GM10266 (cell line): ENCODE results near the gene SCAF4.
A peak's percentile ranks its signal among the peaks of the same experiment; 100 is the strongest.
"Not testable (repeated sequence)": the region's sequence is repeated elsewhere in the genome, so short reads cannot be mapped to it uniquely, and the experiment has no call there.

Experiments used
- DNase-seq: peaks from one replicate; pipeline ENCODE4 v3.0.0; 2012; ENCODE audit errors: extremely low spot score
- CTCF ChIP-seq: IDR thresholded peaks from 2 replicates; pipeline ENCODE4 v1.5.1; 2012; ENCODE audit warnings: mild to moderate bottlenecking, low read depth; ENCODE audit not compliant: control insufficient read depth, insufficient read depth; ENCODE audit errors: missing control alignments

SCAF4 gene

GRCh38 chr21:31636874-31637273, 95.0 kb downstream of the SCAF4 start:
- TF ChIP-seq CTCF = no peak
- no peak for DNase-seq

GRCh38 chr21:31634993-31635392, 96.9 kb downstream of the SCAF4 start:
- no peak for DNase-seq

GRCh38 chr21:31631881-31632280, 100.0 kb downstream of the SCAF4 start:
- not testable (repeated sequence) for DNase-seq

More at GRCh38 chr21:31634993-31635392, 96.9 kb downstream of the SCAF4 start:
- TF ChIP-seq CTCF = no peak

- no peak for DNase-seq
- TF ChIP-seq CTCF = no peak
These were observed 101.8 kb downstream of the SCAF4 start for GRCh38 chr21:31629972-31630711.

- DNase-seq = no peak
- no peak for TF ChIP-seq CTCF
These were observed 106.9 kb downstream of the SCAF4 start for GRCh38 chr21:31624961-31625491.

GRCh38 chr21:31624181-31624580, 107.7 kb downstream of the SCAF4 start:
- no peak for TF ChIP-seq CTCF
- DNase-seq = no peak

GRCh38 chr21:31623664-31624063, 108.3 kb downstream of the SCAF4 start:
- DNase-seq = peak; percentile 41
- TF ChIP-seq CTCF = peak; percentile 34
